CD4-positive, alpha-beta T cell treated with Interleukin-4 for 4 hours (primary cell): ENCODE data around the gene MYOZ2.
"Not testable (repeated sequence)": the region's sequence is repeated elsewhere in the genome, so short reads cannot be mapped to it uniquely, and the experiment has no call there.

ENCODE experiments used
- DNase-seq: peaks from one replicate; pipeline ENCODE4 v3.0.0-alpha.2; 2020

MYOZ2 gene

GRCh38 chr4:119130365-119131065 is 5.1 kb upstream of the MYOZ2 start:
- DNase-seq, result no peak

GRCh38 chr4:119131164-119131563 is 4.5 kb upstream of the MYOZ2 start:
- no peak for DNase-seq

- DNase-seq, result no peak
Measured at GRCh38 chr4:119132306-119132705, 3.3 kb upstream of the MYOZ2 start.

- no peak for DNase-seq
Measured at GRCh38 chr4:119136546-119136945, 914 bp downstream of the MYOZ2 start.

GRCh38 chr4:119138046-119138445 is 2.4 kb downstream of the MYOZ2 start:
- DNase-seq, result no peak

- no peak for DNase-seq
Measured at GRCh38 chr4:119139311-119139710, 3.7 kb downstream of the MYOZ2 start.

GRCh38 chr4:119139822-119140252 is 4.2 kb downstream of the MYOZ2 start:
- DNase-seq, result peak; percentile 21

GRCh38 chr4:119141283-119141682 is 5.7 kb downstream of the MYOZ2 start:
- DNase-seq, result not testable (repeated sequence)

- DNase-seq, result no peak
Measured at GRCh38 chr4:119142833-119143232, 7.2 kb downstream of the MYOZ2 start.

- DNase-seq, result not testable (repeated sequence)
Measured at GRCh38 chr4:119143341-119143740, 7.7 kb downstream of the MYOZ2 start.

GRCh38 chr4:119149110-119149509 is 13.5 kb downstream of the MYOZ2 start:
- DNase-seq, result no peak

- no peak for DNase-seq
Measured at GRCh38 chr4:119151161-119151560, 15.5 kb downstream of the MYOZ2 start.

- no peak for DNase-seq
Measured at GRCh38 chr4:119152741-119153140, 17.1 kb downstream of the MYOZ2 start.

GRCh38 chr4:119162174-119162573 is 26.5 kb downstream of the MYOZ2 start:
- no peak for DNase-seq

- no peak for DNase-seq
Measured at GRCh38 chr4:119165767-119166166, 30.1 kb downstream of the MYOZ2 start.

GRCh38 chr4:119170195-119170594 is 34.6 kb downstream of the MYOZ2 start:
- DNase-seq, result no peak

- DNase-seq, result no peak
Measured at GRCh38 chr4:119172223-119172622, 36.6 kb downstream of the MYOZ2 start.

- DNase-seq, result not testable (repeated sequence)
Measured at GRCh38 chr4:119173729-119174361, 38.2 kb downstream of the MYOZ2 start.

- no peak for DNase-seq
Measured at GRCh38 chr4:119179011-119179410, 43.4 kb downstream of the MYOZ2 start.

- DNase-seq, result no peak
Measured at GRCh38 chr4:119184128-119184527, 48.5 kb downstream of the MYOZ2 start.

GRCh38 chr4:119189638-119190037 is 54.0 kb downstream of the MYOZ2 start:
- DNase-seq, result no peak

GRCh38 chr4:119190354-119190753 is 54.7 kb downstream of the MYOZ2 start:
- no peak for DNase-seq

GRCh38 chr4:119191505-119191904 is 55.9 kb downstream of the MYOZ2 start:
- no peak for DNase-seq

GRCh38 chr4:119197772-119198212 is 62.2 kb downstream of the MYOZ2 start:
- no peak for DNase-seq

- no peak for DNase-seq
Measured at GRCh38 chr4:119204916-119205315, 69.3 kb downstream of the MYOZ2 start.
